Hematopoietic multipotent progenitor cell (in vitro differentiated cells): Measurements from ENCODE around the gene CNN2. TPM values are rescaled to one million over a fixed set of nuclear protein-coding genes. Genes with fewer than 3 reads are reported as not detected.

Experiments used
- DNase-seq, 3 donors: peaks; one replicate each; pipeline ENCODE4 v3.0.0-alpha.2; 2011 to 2015; ENCODE audit warnings: low read depth in 2 of 3, low spot score in 2 of 3
- small RNA-seq: library from RNA; depleted of rRNA; stranded (forward); fragments of <200 nt; gene quantifications from one replicate; pipeline ENCODE3, GENCODE V24; 2012
- total RNA-seq: library from RNA; depleted of rRNA; stranded (reverse); fragments of >200 nt; gene quantifications from one replicate; pipeline ENCODE4 v1.2.3, GENCODE V29; 2012

The CNN2 gene
- total RNA-seq, 1 donor, result 236 TPM

GRCh38 chr19:1076951-1077350 is 50.5 kb downstream of the CNN2 start:
- peak; percentile 79 to 90 (median 87) for DNase-seq

- DNase-seq, result no peak
These were observed 53.2 kb downstream of the CNN2 start for GRCh38 chr19:1079566-1080111.

- DNase-seq, result no peak
These were observed 54.2 kb downstream of the CNN2 start for GRCh38 chr19:1080360-1081161.

GRCh38 chr19:1081301-1082164 is 55.1 kb downstream of the CNN2 start:
- DNase-seq, result no peak

GRCh38 chr19:1082165-1082927 is 55.9 kb downstream of the CNN2 start:
- DNase-seq, result peak in 2 of 3 donors; percentile 32 to 68

GRCh38 chr19:1082928-1083816 is 56.8 kb downstream of the CNN2 start:
- DNase-seq, result no peak

GRCh38 chr19:1084024-1084868 is 57.8 kb downstream of the CNN2 start:
- DNase-seq, result no peak

GRCh38 chr19:1085053-1085658 is 58.7 kb downstream of the CNN2 start:
- no peak for DNase-seq

- DNase-seq, result no peak
These were observed 59.5 kb downstream of the CNN2 start for GRCh38 chr19:1085676-1086442.

GRCh38 chr19:1086613-1087012 is 60.2 kb downstream of the CNN2 start:
- DNase-seq, result no peak

GRCh38 chr19:1087813-1088415 is 61.5 kb downstream of the CNN2 start:
- peak in 2 of 3 donors; percentile 86 to 88 for DNase-seq

GRCh38 chr19:1088416-1089010 is 62.1 kb downstream of the CNN2 start:
- DNase-seq, result no peak

Small RNAs within 50 kb of the gene (small RNA-seq; reads per million reads assigned to genes)
- gene RNU6-2, result 33.3 reads per million, percentile 95 among the genes with 10 or more reads in this experiment

Other genes with a start within 250 kb of the CNN2 start
- 348 TPM for gene PTBP1, start 229.2 kb upstream of the CNN2 start, total RNA-seq
- gene PLPPR3, start 204.7 kb upstream of the CNN2 start, total RNA-seq, result 5.9 TPM
- gene AZU1, start 198.8 kb upstream of the CNN2 start, total RNA-seq, result 5.4 TPM
- gene PRTN3, start 185.6 kb upstream of the CNN2 start, total RNA-seq, result 34.7 TPM
- 11.0 TPM for gene ELANE, start 174.3 kb upstream of the CNN2 start, total RNA-seq
- gene CFD, start 166.9 kb upstream of the CNN2 start, total RNA-seq, result 9.4 TPM
- 78.4 TPM for gene MED16, start 133.4 kb upstream of the CNN2 start, total RNA-seq
- gene RNU6-9, start 133.1 kb upstream of the CNN2 start, total RNA-seq, result not detected
- gene R3HDM4, start 113.4 kb upstream of the CNN2 start, total RNA-seq, result 122 TPM
- gene KISS1R, start 109.3 kb upstream of the CNN2 start, total RNA-seq, result 1.3 TPM
- 37.2 TPM for gene ARID3A, start 100.6 kb upstream of the CNN2 start, total RNA-seq
- gene WDR18, start 42.3 kb upstream of the CNN2 start, total RNA-seq, result 100 TPM
- gene GRIN3B, start 26.2 kb upstream of the CNN2 start, total RNA-seq, result 0.81 TPM
- gene TMEM259, start 5.5 kb upstream of the CNN2 start, total RNA-seq, result 148 TPM
- not detected for gene RNU6-2, start 5.1 kb upstream of the CNN2 start, total RNA-seq
- gene ABCA7, start 13.5 kb downstream of the CNN2 start, total RNA-seq, result 42.5 TPM
- 217 TPM for gene ARHGAP45, start 40.6 kb downstream of the CNN2 start, total RNA-seq
- 107 TPM for gene POLR2E, start 68.8 kb downstream of the CNN2 start, total RNA-seq
- gene GPX4, start 77.4 kb downstream of the CNN2 start, total RNA-seq, result 316 TPM
- gene SBNO2, start 147.7 kb downstream of the CNN2 start, total RNA-seq, result 60.3 TPM
- 104 TPM for gene STK11, start 179.2 kb downstream of the CNN2 start, total RNA-seq
- 0.27 TPM for gene CBARP, start 211.4 kb downstream of the CNN2 start, total RNA-seq
- 52.2 TPM for gene ATP5F1D, start 215.1 kb downstream of the CNN2 start, total RNA-seq
- 64.9 TPM for gene MIDN, start 222.0 kb downstream of the CNN2 start, total RNA-seq
- gene CIRBP, start 242.7 kb downstream of the CNN2 start, total RNA-seq, result 220 TPM
- gene FAM174C, start 248.9 kb downstream of the CNN2 start, total RNA-seq, result 30.7 TPM